Endothelial cell of umbilical vein (primary cell): ENCODE measurements around the gene CEACAM16. TPM values are rescaled to one million over a fixed set of nuclear protein-coding genes. Genes with fewer than 3 reads are reported as not detected.

ENCODE experiments used
- BruUV-seq: library from RNA; stranded (reverse); fragments of 400-500 nt; replicated peaks from 2 replicates; lab custom pipeline; 2021; lab: Mats Ljungman, UMichigan
- CTCF ChIA-PET: fragments of 300-600, 350-600 bp; sonication (Branson Sonifier 250); formaldehyde crosslinking; loops from one replicate; lab custom pipeline; 2021; ENCODE audit warnings: antibody characterized with exemption, inconsistent platforms; lab: Charles Lee
- POLR2A ChIA-PET: fragments of 300-600, 350-600 bp; sonication (Branson Sonifier 250); formaldehyde crosslinking; loops from one replicate; lab custom pipeline; 2021; ENCODE audit warnings: antibody characterized with exemption, inconsistent platforms; lab: Charles Lee
- DNase-seq: peaks from one replicate; pipeline ENCODE4 v3.0.0-alpha.2; 2011; ENCODE audit warnings: low read depth, low spot score
- FAIRE-seq: peaks from 2 replicates; lab custom pipeline; 2011; peaks lifted over from hg19 to GRCh38; lab: Jason Lieb, UNC
- H2AFZ ChIP-seq: 2 replicates; pipeline ENCODE4 v1.6.0; 2012; ENCODE audit warnings: low read depth, low read length, control low read depth, inconsistent platforms
- H3K27ac ChIP-seq: 2 replicates; pipeline ENCODE4 v1.5.1; 2011; ENCODE audit warnings: low read depth, mild to moderate bottlenecking, control low read depth, low read length, moderate library complexity; ENCODE audit not compliant: insufficient read depth
- H3K27me3 ChIP-seq, 2 experiments: 2 replicates each; pipeline versions ENCODE4 v1.6.0 to v1.6.1; 2011; ENCODE audit warnings: low read length in 2 of 2, mixed read lengths in 1 of 2; ENCODE audit not compliant: control insufficient read depth in 2 of 2, insufficient read depth in 2 of 2
- H3K36me3 ChIP-seq, 2 experiments: 2 replicates in 1 of 2; 3 replicates in 1 of 2; pipeline ENCODE4 v1.5.1; 2011; ENCODE audit warnings: low read length in 2 of 2, mild to moderate bottlenecking in 1 of 2, moderate library complexity in 1 of 2; ENCODE audit not compliant: control insufficient read depth in 2 of 2, insufficient read depth in 2 of 2; ENCODE audit errors: extremely low read depth in 1 of 2
- H3K4me1 ChIP-seq: 3 replicates; pipeline ENCODE4 v1.5.1; 2011; ENCODE audit warnings: mild to moderate bottlenecking, low read length; ENCODE audit not compliant: control insufficient read depth, insufficient read depth; ENCODE audit errors: extremely low read depth
- H3K4me2 ChIP-seq: 2 replicates; pipeline ENCODE4 v1.6.1; 2011; ENCODE audit warnings: low read length, control low read depth, mixed read lengths; ENCODE audit not compliant: insufficient read depth
- H3K4me3 ChIP-seq, 3 experiments: fragments of 200-600 bp in 1 of 3; sonication (generic), shearing (Covaris generic) in 1 of 3; replicated peaks in 1 of 3; 2 replicates each; pipeline ENCODE4 v1.5.1; 2011 to 2016; ENCODE audit warnings: control low read depth in 3 of 3, low read length in 3 of 3, mild to moderate bottlenecking in 2 of 3, inconsistent platforms in 1 of 3, low read depth in 1 of 3, moderate library complexity in 1 of 3; ENCODE audit not compliant: insufficient read depth in 1 of 3
- H3K79me2 ChIP-seq: 2 replicates; pipeline ENCODE4 v1.6.0; 2012; ENCODE audit warnings: low read length, inconsistent platforms; ENCODE audit not compliant: control insufficient read depth, insufficient read depth
- H3K9ac ChIP-seq: replicated peaks from 2 replicates; pipeline ENCODE3; 2011; ENCODE audit warnings: low read length, control low read depth; ENCODE audit not compliant: insufficient read depth; ENCODE audit errors: extremely low read depth
- H3K9me1 ChIP-seq: replicated peaks from 3 replicates; pipeline ENCODE4 v1.6.0; 2011; ENCODE audit warnings: mild to moderate bottlenecking, low read length; ENCODE audit not compliant: control insufficient read depth, insufficient read depth; ENCODE audit errors: extremely low read depth
- H3K9me3 ChIP-seq: replicated peaks from 2 replicates; pipeline ENCODE4 v1.5.1; 2012; ENCODE audit warnings: low read length, inconsistent platforms; ENCODE audit not compliant: control insufficient read depth, insufficient read depth
- H4K20me1 ChIP-seq: replicated peaks from 2 replicates; pipeline ENCODE3; 2011; ENCODE audit warnings: mild to moderate bottlenecking, low read length; ENCODE audit not compliant: control insufficient read depth, insufficient read depth; ENCODE audit errors: extremely low read depth
- EZH2 ChIP-seq: IDR thresholded peaks from 2 replicates; pipeline ENCODE4 v1.6.1; 2012; ENCODE audit warnings: borderline replicate concordance, low read depth, mild to moderate bottlenecking, moderate library complexity, low read length, inconsistent platforms; ENCODE audit not compliant: severe bottlenecking
- FOS ChIP-seq: IDR thresholded peaks from 2 replicates; pipeline ENCODE4 v1.6.1; 2011; ENCODE audit warnings: mild to moderate bottlenecking, low read length, moderate library complexity, borderline replicate concordance; ENCODE audit not compliant: insufficient read depth
- GATA2 ChIP-seq: IDR thresholded peaks from 2 replicates; pipeline ENCODE4 v1.7.0; 2011; ENCODE audit warnings: low read depth, mild to moderate bottlenecking, moderate library complexity, mixed read lengths, low read length; ENCODE audit not compliant: insufficient read length, insufficient read depth
- JUN ChIP-seq: IDR thresholded peaks from 2 replicates; pipeline ENCODE4 v1.6.1; 2011; ENCODE audit warnings: borderline replicate concordance, low read depth; ENCODE audit not compliant: insufficient read length, insufficient read depth
- MYC ChIP-seq: IDR thresholded peaks from one replicate; pipeline ENCODE4 v1.6.1; 2011; ENCODE audit warnings: mild to moderate bottlenecking, low read depth, low read length
- POLR2A ChIP-seq: IDR thresholded peaks from 2 replicates; pipeline ENCODE4 v1.6.1; 2012; ENCODE audit warnings: low read depth, mild to moderate bottlenecking, control low read depth, low read length
- POLR2AphosphoS5 ChIP-seq: IDR thresholded peaks from 2 replicates; pipeline ENCODE4 v1.6.1; 2012; ENCODE audit warnings: low read depth, mild to moderate bottlenecking, control low read depth, low read length, moderate library complexity; ENCODE audit not compliant: insufficient read depth
- dilution Hi-C: fragments of 300-500 bp; cut with MboI; formaldehyde crosslinking; loops from one replicate; pipeline ENCODE4 v1.15.0; 2019; ENCODE audit warnings: low sequenced_read_pairs; ENCODE audit not compliant: extremely low pct_ligation_motif_present
- intact Hi-C: fragments of 100-400 bp; cut with micrococcal nuclease; formaldehyde crosslinking; loops from one replicate; pipeline ENCODE4 v1.10.0; 2022
- polyA plus RNA-seq, 4 experiments: library from polyadenylated mRNA; depleted of rRNA in 3 of 4; stranded (reverse) in 3 of 4; unstranded in 1 of 4; fragments of >200 nt; gene quantifications; 2 replicates each; pipeline versions ENCODE4 v1.2.1 to v1.2.3, GENCODE V29; 2011 to 2012; ENCODE audit warnings: missing spikeins in 1 of 4
- total RNA-seq: library from RNA; stranded (reverse); gene quantifications from 2 replicates; pipeline ENCODE4 v1.2.3, GENCODE V29; 2021
- TF ChIP-seq, protein P1 (sequence below), 2 donors: IDR thresholded peaks; 1 replicate in 1 of 2; 2 replicates in 1 of 2; pipeline ENCODE4 v1.5.1; 2011; ENCODE audit warnings: low read length in 2 of 2, mild to moderate bottlenecking in 2 of 2, moderate library complexity in 2 of 2, control low read depth in 1 of 2, inconsistent platforms in 1 of 2, low read depth in 1 of 2; ENCODE audit not compliant: insufficient read depth in 1 of 2; ENCODE audit errors: extremely low read depth in 1 of 2
- TF ChIP-seq, protein P2 (sequence below): IDR thresholded peaks from 2 replicates; pipeline ENCODE4 v1.6.1; 2011; ENCODE audit not compliant: insufficient read depth, insufficient read length

The CEACAM16 gene
- total and polyA plus RNA-seq, 2 donors (not counting 3 experiments of a cell fraction or from before 2014, with no cell fraction given) = not detected

- H3K4me1 ChIP-seq = peaks cover 46% of the 10 kb centered on the region
- dilution Hi-C loops = no loop called here
- no peaks in the 10 kb centered on the region for H3K9me3 ChIP-seq
- no peaks in the 10 kb centered on the region for H3K27me3 ChIP-seq
- no peaks in the 10 kb centered on the region for H3K9me1 ChIP-seq
- peak overlapping the region; percentile 86 for H3K27ac ChIP-seq
- peaks cover 0 to 17% of the 10 kb centered on the region in 2 experiments for H3K36me3 ChIP-seq
- no peaks in the 10 kb centered on the region for H4K20me1 ChIP-seq
- intact Hi-C loops = loop anchor here (2.0 kb wide), 1 partner anchor 35 kb away; no protein-coding TSS in a partner anchor
- CTCF ChIA-PET = interaction anchor here (1.0 to 4.9 kb wide), 8 partner anchors 11 to 183 kb away, joined by 3 to 71 read pairs (median 8); no protein-coding TSS in a partner anchor
- BruUV-seq = no TSS peak
- no peak overlapping the region for H2AFZ ChIP-seq
- H3K9ac ChIP-seq = peak overlapping the region; percentile 46
- DNase-seq = no peak
- peak overlapping the region; percentile 71 for H3K4me2 ChIP-seq
- no peak for FAIRE-seq
- TF ChIP-seq POLR2A (no peak), EZH2 (no peak), FOS (no peak), JUN (no peak), MYC (no peak), POLR2AphosphoS5 (no peak), GATA2 (no peak)
- TF ChIP-seq, protein P1, sequence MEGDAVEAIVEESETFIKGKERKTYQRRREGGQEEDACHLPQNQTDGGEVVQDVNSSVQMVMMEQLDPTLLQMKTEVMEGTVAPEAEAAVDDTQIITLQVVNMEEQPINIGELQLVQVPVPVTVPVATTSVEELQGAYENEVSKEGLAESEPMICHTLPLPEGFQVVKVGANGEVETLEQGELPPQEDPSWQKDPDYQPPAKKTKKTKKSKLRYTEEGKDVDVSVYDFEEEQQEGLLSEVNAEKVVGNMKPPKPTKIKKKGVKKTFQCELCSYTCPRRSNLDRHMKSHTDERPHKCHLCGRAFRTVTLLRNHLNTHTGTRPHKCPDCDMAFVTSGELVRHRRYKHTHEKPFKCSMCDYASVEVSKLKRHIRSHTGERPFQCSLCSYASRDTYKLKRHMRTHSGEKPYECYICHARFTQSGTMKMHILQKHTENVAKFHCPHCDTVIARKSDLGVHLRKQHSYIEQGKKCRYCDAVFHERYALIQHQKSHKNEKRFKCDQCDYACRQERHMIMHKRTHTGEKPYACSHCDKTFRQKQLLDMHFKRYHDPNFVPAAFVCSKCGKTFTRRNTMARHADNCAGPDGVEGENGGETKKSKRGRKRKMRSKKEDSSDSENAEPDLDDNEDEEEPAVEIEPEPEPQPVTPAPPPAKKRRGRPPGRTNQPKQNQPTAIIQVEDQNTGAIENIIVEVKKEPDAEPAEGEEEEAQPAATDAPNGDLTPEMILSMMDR (IDR thresholded peaks at IDR 0.05; ENCODE audit: extremely low read depth in 1 of 2, insufficient read depth in 1 of 2, low read depth in 1 of 2, low read length in 2 of 2) = no peak
- TF ChIP-seq, protein P2, sequence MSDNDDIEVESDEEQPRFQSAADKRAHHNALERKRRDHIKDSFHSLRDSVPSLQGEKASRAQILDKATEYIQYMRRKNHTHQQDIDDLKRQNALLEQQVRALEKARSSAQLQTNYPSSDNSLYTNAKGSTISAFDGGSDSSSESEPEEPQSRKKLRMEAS = no peak
- H3K79me2 ChIP-seq = peaks cover 26% of the 10 kb centered on the region
- H3K4me3 ChIP-seq = peak overlapping the region in 2 of 3 experiments; percentile 17 to 33
- POLR2A ChIA-PET = interaction anchor here (0.6 to 1.0 kb wide), 2 partner anchors 9 to 12 kb away, joined by 3 to 5 read pairs; no protein-coding TSS in a partner anchor
These were observed 54.6 kb downstream of the CEACAM16 start for GRCh38 chr19:44753626-44753931.
